Measurements from ENCODE around the gene AURKAIP1. TPM values are rescaled to one million over a fixed set of nuclear protein-coding genes. Genes with fewer than 3 reads are reported as not detected.

Gene AURKAIP1
- polyA plus RNA-seq, 1 donor from 2014 or later: 104 TPM

DNA sequence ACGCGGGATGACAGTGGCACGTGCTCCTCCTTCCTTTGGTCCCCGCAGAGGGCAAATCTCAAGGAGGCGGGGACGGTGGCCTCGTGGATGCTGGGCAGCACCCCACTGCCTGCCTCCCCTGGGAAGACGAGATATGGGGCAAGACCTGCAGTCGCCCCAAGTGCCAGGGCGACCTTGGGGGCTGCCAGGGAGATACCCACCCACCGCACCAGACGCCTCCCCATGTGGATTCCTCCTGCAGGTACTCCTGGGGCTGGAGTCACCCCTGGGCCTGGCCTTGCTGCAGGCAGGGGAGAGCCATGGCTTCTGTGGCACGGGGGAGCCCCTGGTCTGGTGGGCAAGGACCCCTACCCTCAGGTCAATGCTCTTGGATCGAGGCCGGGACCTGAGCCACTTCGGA lies 5.9 kb upstream of the AURKAIP1 start:
- H2AFZ ChIP-seq (ENCODE audit: low read depth, low read length): no peak overlapping the region
- TF ChIP-seq, protein P1, sequence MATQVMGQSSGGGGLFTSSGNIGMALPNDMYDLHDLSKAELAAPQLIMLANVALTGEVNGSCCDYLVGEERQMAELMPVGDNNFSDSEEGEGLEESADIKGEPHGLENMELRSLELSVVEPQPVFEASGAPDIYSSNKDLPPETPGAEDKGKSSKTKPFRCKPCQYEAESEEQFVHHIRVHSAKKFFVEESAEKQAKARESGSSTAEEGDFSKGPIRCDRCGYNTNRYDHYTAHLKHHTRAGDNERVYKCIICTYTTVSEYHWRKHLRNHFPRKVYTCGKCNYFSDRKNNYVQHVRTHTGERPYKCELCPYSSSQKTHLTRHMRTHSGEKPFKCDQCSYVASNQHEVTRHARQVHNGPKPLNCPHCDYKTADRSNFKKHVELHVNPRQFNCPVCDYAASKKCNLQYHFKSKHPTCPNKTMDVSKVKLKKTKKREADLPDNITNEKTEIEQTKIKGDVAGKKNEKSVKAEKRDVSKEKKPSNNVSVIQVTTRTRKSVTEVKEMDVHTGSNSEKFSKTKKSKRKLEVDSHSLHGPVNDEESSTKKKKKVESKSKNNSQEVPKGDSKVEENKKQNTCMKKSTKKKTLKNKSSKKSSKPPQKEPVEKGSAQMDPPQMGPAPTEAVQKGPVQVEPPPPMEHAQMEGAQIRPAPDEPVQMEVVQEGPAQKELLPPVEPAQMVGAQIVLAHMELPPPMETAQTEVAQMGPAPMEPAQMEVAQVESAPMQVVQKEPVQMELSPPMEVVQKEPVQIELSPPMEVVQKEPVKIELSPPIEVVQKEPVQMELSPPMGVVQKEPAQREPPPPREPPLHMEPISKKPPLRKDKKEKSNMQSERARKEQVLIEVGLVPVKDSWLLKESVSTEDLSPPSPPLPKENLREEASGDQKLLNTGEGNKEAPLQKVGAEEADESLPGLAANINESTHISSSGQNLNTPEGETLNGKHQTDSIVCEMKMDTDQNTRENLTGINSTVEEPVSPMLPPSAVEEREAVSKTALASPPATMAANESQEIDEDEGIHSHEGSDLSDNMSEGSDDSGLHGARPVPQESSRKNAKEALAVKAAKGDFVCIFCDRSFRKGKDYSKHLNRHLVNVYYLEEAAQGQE (IDR thresholded peaks at IDR 0.05; ENCODE audit: borderline replicate concordance): no peak
- TF ChIP-seq TAF1 (IDR thresholded peaks at IDR 0.05; ENCODE audit: low read depth): no peak

DNA sequence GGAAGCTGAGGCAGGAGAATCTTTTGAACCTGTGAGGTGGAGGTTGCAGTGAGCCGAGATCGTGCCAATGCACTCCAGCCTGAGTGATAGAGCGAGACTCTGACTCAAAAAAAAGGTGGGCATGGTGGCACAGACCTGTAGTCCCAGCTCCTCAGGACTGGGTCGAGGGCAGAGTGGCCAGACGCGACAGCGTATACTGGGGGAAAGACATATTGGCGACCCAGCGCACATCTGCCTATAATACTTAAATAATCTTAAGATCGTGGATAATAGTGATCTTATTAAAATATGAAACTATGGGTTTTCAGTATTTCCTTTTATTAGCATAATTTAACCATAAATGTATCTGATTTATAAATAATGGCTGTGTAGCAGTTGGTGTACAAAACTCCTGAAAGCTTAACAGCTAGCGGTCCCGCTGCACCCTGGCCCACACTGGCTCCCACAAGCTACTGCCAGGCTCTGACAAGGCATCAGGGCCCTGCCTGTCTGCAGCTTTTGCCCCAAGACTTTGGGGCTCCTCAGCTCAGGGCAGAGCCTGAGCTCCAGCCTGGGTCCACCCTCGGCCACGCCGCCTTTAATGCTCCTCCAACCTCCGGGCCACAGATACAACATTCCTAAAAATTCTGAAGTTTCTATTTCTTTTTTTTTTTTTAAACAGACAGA lies 2.7 kb upstream of the AURKAIP1 start:
- no peak overlapping the region for H3K4me3 ChIP-seq (ENCODE audit: low read length)
- H3K4me2 ChIP-seq (ENCODE audit: low read length): no peak overlapping the region
- no peak overlapping the region for H3K27ac ChIP-seq (ENCODE audit: low read length)
- TF ChIP-seq, protein P1 (IDR thresholded peaks at IDR 0.05; ENCODE audit: borderline replicate concordance): no peak
- TF ChIP-seq TAF1 (IDR thresholded peaks at IDR 0.05; ENCODE audit: low read depth) (no peak), POLR2AphosphoS5 (IDR thresholded peaks at IDR 0.05) (no peak), RAD21 (conservative IDR thresholded peaks at IDR 0.05) (no peak), EP300 (conservative IDR thresholded peaks at IDR 0.05; ENCODE audit: poor library complexity, severe bottlenecking) (no peak), MXI1 (conservative IDR thresholded peaks at IDR 0.05; ENCODE audit: poor library complexity, severe bottlenecking) (no peak), SMC3 (conservative IDR thresholded peaks at IDR 0.05; ENCODE audit: poor library complexity) (no peak), EZH2 (IDR thresholded peaks at IDR 0.05; ENCODE audit: borderline replicate concordance, insufficient read depth, low read length, poor library complexity, severe bottlenecking) (no peak)
- TF ChIP-seq, protein P2, sequence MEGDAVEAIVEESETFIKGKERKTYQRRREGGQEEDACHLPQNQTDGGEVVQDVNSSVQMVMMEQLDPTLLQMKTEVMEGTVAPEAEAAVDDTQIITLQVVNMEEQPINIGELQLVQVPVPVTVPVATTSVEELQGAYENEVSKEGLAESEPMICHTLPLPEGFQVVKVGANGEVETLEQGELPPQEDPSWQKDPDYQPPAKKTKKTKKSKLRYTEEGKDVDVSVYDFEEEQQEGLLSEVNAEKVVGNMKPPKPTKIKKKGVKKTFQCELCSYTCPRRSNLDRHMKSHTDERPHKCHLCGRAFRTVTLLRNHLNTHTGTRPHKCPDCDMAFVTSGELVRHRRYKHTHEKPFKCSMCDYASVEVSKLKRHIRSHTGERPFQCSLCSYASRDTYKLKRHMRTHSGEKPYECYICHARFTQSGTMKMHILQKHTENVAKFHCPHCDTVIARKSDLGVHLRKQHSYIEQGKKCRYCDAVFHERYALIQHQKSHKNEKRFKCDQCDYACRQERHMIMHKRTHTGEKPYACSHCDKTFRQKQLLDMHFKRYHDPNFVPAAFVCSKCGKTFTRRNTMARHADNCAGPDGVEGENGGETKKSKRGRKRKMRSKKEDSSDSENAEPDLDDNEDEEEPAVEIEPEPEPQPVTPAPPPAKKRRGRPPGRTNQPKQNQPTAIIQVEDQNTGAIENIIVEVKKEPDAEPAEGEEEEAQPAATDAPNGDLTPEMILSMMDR (IDR thresholded peaks at IDR 0.05; ENCODE audit: poor library complexity, severe bottlenecking): no peak
- no peaks in the 10 kb centered on the region for H3F3A ChIP-seq (ENCODE audit: insufficient read depth, low read length, poor library complexity, severe bottlenecking)
- no peaks in the 10 kb centered on the region for H3K36me3 ChIP-seq (ENCODE audit: insufficient read depth, low read length)
- H2AFZ ChIP-seq (ENCODE audit: low read depth, low read length): no peak overlapping the region
- no peaks in the 10 kb centered on the region for H3K79me2 ChIP-seq (replicated peaks; ENCODE audit: insufficient read depth, low read length)
- H4K20me1 ChIP-seq (ENCODE audit: insufficient read depth): no peaks in the 10 kb centered on the region
- H3K27me3 ChIP-seq (ENCODE audit: insufficient read depth, low read depth, low read length): no peaks in the 10 kb centered on the region
- H3K9me2 ChIP-seq (ENCODE audit: insufficient read depth, low read length): no peaks in the 10 kb centered on the region
- no peak overlapping the region for H3K9ac ChIP-seq (ENCODE audit: low read length)
- no peaks in the 10 kb centered on the region for H3K9me3 ChIP-seq (ENCODE audit: low read length)

More for the DNA sequence above, 5.9 kb upstream of the AURKAIP1 start:
- Histone ChIP-seq H3K4me3 (ENCODE audit: low read length) (no peak overlapping the region), H4K20me1 (ENCODE audit: insufficient read depth) (no peaks in the 10 kb centered on the region), H3K36me3 (ENCODE audit: insufficient read depth, low read length) (no peaks in the 10 kb centered on the region), H3K27ac (ENCODE audit: low read length) (no peak overlapping the region), H3K27me3 (ENCODE audit: insufficient read depth, low read depth, low read length) (no peaks in the 10 kb centered on the region), H3K9me3 (ENCODE audit: low read length) (no peaks in the 10 kb centered on the region), H3K79me2 (replicated peaks; ENCODE audit: insufficient read depth, low read length) (no peaks in the 10 kb centered on the region), H3K4me2 (ENCODE audit: low read length) (no peak overlapping the region), H3K9me2 (ENCODE audit: insufficient read depth, low read length) (no peaks in the 10 kb centered on the region), H3F3A (ENCODE audit: insufficient read depth, low read length, poor library complexity, severe bottlenecking) (no peaks in the 10 kb centered on the region), H3K9ac (ENCODE audit: low read length) (no peak overlapping the region)

Measured in neural cell (in vitro differentiated cells).